Measurements from ENCODE around the gene TIGAR. TPM values are rescaled to one million over a fixed set of nuclear protein-coding genes. Genes with fewer than 3 reads are reported as not detected.

The TIGAR gene
- total and polyA plus RNA-seq, 2 of the 8 experiments (the other 6 are each of a cell fraction or from before 2014, with no cell fraction given): 3.8 to 26.4 TPM

DNA sequence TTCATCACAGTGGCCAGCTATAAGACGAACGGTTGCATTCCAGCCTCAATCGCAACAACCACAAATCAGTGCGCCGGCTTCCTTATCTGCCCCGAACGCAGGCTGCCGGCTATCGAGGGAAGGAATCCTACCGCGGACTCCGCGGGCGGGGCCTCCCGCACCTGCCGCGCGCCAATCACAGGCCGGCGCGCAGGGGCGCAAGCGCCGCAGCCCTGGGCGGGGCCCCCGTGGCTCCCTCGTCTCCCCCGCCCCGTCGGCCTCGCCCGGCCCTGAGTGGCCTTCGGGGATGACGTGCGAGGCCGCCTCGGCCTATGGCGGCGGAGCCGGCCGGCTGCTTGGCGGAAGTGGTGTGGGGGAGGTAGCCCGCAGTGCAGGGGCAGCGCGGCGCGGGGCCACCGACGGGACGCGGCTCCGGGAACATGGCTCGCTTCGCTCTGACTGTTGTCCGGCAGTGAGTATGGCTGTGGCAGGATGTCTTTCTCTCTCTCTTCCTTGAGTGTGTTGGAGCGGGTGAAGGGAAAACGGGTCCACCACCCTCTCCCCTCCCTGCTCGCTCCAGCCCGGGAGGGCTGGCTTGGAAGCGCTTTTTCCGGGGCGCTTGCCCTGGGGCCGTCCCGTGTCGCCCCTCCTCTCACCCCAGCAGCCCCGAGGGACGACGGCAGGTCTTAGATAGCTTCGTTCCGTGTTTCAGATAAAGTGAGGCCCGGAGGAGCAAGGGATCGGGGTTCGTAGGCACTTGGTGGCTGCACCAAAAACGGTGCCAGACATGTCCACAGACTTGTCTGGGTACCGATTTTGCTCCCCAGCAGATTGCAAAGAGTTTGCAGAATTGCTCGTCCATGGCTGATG is at the start of gene TIGAR (continued):
- no peak for TF ChIP-seq ATF2 (IDR thresholded peaks at IDR 0.05; ENCODE audit: low read length)
- no peak for TF ChIP-seq KDM1A (IDR thresholded peaks at IDR 0.05; ENCODE audit: borderline replicate concordance, low read length)
- TF ChIP-seq SIRT6 (IDR thresholded peaks at IDR 0.05; ENCODE audit: low read length): no peak
- TF ChIP-seq TBP (IDR thresholded peaks at IDR 0.05; ENCODE audit: low read depth, low read length): peak; percentile 76
- TF ChIP-seq RAD21 (IDR thresholded peaks at IDR 0.05 in 1 of 2, conservative IDR thresholded peaks at IDR 0.05 in 1 of 2; ENCODE audit: low read depth in 2 of 2, low read length in 2 of 2): no peak
- TF ChIP-seq KDM5A (IDR thresholded peaks at IDR 0.05; ENCODE audit: low read length): 0 out of 2 replicates have a peak, but pooled peaks have one; percentile 40
- TF ChIP-seq EGR1 (IDR thresholded peaks at IDR 0.05; ENCODE audit: borderline replicate concordance, low read depth, low read length): no peak
- TF ChIP-seq KDM4A (IDR thresholded peaks at IDR 0.05; ENCODE audit: low read depth, low read length, severe bottlenecking): peak; percentile 91
- TF ChIP-seq TCF12 (IDR thresholded peaks at IDR 0.05; ENCODE audit: low read depth, low read length): no peak
- no peak for TF ChIP-seq JUND (IDR thresholded peaks at IDR 0.05; ENCODE audit: low read length)
- TF ChIP-seq CHD2 (IDR thresholded peaks at IDR 0.05; ENCODE audit: low read length): no peak
- TF ChIP-seq CHD1 (IDR thresholded peaks at IDR 0.05; ENCODE audit: low read depth, low read length): no peak
- TF ChIP-seq BACH1 (IDR thresholded peaks at IDR 0.05; ENCODE audit: low read length): no peak
- no peak for TF ChIP-seq RNF2 (IDR thresholded peaks at IDR 0.05; ENCODE audit: borderline replicate concordance, low read depth, low read length, missing control alignments, poor library complexity, severe bottlenecking)
- TF ChIP-seq ZNF274 (IDR thresholded peaks at IDR 0.05; ENCODE audit: borderline replicate concordance, extremely low read depth, low read length): no peak
- no peak for TF ChIP-seq CEBPB (IDR thresholded peaks at IDR 0.05; ENCODE audit: low read depth, low read length)
- peak; percentile 85 for TF ChIP-seq RBBP5 (IDR thresholded peaks at IDR 0.05; ENCODE audit: borderline replicate concordance, low read depth, low read length)
- no peak for TF ChIP-seq FOSL1 (IDR thresholded peaks at IDR 0.05; ENCODE audit: insufficient read depth, low read depth, low read length)
- TF ChIP-seq SIN3A (conservative IDR thresholded peaks at IDR 0.05 in 1 of 2, IDR thresholded peaks at IDR 0.05 in 1 of 2; ENCODE audit: low read depth in 1 of 2, low read length in 2 of 2): peak in 1 of 2 experiments; percentile 84; a peak in 1 of 4 replicates
- TF ChIP-seq PHF8 (conservative IDR thresholded peaks at IDR 0.05; ENCODE audit: low read depth, low read length): peak; percentile 83
- no peak; the same call in 1 of the 2 replicates for TF ChIP-seq TEAD4 (IDR thresholded peaks at IDR 0.05; ENCODE audit: low read depth, low read length)
- no peak for TF ChIP-seq BCL11A (IDR thresholded peaks at IDR 0.05; ENCODE audit: low read depth in 2 of 2, low read length in 2 of 2)
